Inferior parietal cortex (tissue), 1 donor: ENCODE data around the gene PBLD.

Experiments used
- DNase-seq: peaks from one replicate; pipeline ENCODE4 v3.0.0-alpha.2; 2016; ENCODE audit errors: extremely low spot score

The PBLD gene

GRCh38 chr10:68235111-68235510 is 97.6 kb downstream of the PBLD start:
- no peak for DNase-seq

- DNase-seq = no peak
These were observed 99.7 kb downstream of the PBLD start for GRCh38 chr10:68233046-68233445.
